Lower leg skin (tissue), 3 donors: Measurements from ENCODE around the gene EPG5.

ENCODE experiments used
- CTCF ChIP-seq, 3 donors: fragments of 450-650 bp; IDR thresholded peaks; one replicate each; pipeline ENCODE4 v1.5.1; 2016; ENCODE audit warnings: antibody characterized with exemption in 3 of 3, mild to moderate bottlenecking in 3 of 3, moderate library complexity in 2 of 3
- POLR2A ChIP-seq, 2 donors: fragments of 450-650 bp; IDR thresholded peaks; one replicate each; pipeline ENCODE4 v1.6.1; 2016 to 2017; ENCODE audit warnings: antibody characterized with exemption in 2 of 2, mild to moderate bottlenecking in 1 of 2, moderate library complexity in 1 of 2

- no peak for TF ChIP-seq CTCF (IDR thresholded peaks at IDR 0.05)
- no peak for TF ChIP-seq POLR2A (IDR thresholded peaks at IDR 0.05)
Measured at GRCh38 chr18:45844938-45845337, 122.2 kb downstream of the EPG5 start.
